LNCaP clone FGC (cell line): ENCODE results near the gene SNX15.

Source experiments
- DNase-seq: peaks from one replicate; pipeline ENCODE4 v3.0.0-alpha.2; 2011; ENCODE audit warnings: low read depth
- H3K4me3 ChIP-seq: 2 replicates; pipeline ENCODE4 v1.5.1; 2011; ENCODE audit warnings: mild to moderate bottlenecking, low read depth, low read length, control low read depth
- CTCF ChIP-seq: IDR thresholded peaks from 2 replicates; pipeline ENCODE4 v1.5.1; 2012; ENCODE audit warnings: mild to moderate bottlenecking; ENCODE audit not compliant: control insufficient read depth, insufficient read depth; ENCODE audit errors: extremely low read depth

Gene SNX15

GRCh38 chr11:65060913-65061408, 33.7 kb downstream of the SNX15 start:
- TF ChIP-seq CTCF, result no peak
- no peak overlapping the region for H3K4me3 ChIP-seq
- no peak for DNase-seq

DNA sequence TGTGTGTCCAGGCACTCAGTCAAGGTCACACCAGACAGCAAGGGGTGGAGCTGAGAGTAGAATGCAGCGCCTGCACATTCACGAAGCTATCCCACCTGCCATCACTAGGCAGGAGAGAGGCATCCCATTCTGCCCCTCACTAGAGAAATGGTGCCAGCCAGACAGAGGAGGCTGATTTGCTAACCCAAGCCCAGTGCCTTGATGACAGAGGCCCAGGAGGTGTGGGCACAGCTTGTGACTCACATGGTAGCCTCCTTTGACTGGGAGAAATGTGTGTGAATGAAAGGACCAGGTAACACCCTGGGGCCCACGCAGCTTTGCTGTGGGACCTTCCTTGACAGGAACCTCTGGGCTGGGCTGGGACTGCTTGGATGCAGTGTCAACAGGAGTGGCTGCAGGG, 36.3 kb downstream of the SNX15 start:
- no peak for TF ChIP-seq CTCF
- no peak for DNase-seq
- no peak overlapping the region for H3K4me3 ChIP-seq

DNA sequence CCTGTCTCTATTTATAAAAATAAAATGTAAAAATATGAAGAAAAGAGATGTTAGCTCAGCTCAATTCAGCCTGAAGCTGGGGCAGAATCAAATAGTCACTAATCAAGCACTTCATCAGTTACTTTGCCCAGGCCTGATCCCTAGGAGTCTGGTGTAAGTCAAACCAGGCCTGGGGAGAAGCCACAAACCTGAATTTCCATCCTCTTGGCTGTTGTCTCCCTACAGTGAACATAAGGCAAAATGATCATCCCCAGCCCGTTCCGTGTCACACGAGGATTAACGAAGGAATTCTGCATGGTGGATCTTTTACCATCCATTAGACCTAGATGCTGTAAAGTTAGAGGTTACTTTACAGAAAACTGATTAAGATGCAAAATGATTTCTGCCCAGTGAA, 37.6 kb downstream of the SNX15 start:
- no peak for TF ChIP-seq CTCF
- no peak for DNase-seq
- H3K4me3 ChIP-seq, result no peak overlapping the region

GRCh38 chr11:65065851-65066250, 38.6 kb downstream of the SNX15 start:
- no peak overlapping the region for H3K4me3 ChIP-seq
- no peak for TF ChIP-seq CTCF
- DNase-seq, result no peak

- no peak overlapping the region for H3K4me3 ChIP-seq
- DNase-seq, result no peak
- TF ChIP-seq CTCF, result no peak
Measured at GRCh38 chr11:65066315-65066714, 39.1 kb downstream of the SNX15 start.

GRCh38 chr11:65066805-65067291, 39.6 kb downstream of the SNX15 start:
- no peak for TF ChIP-seq CTCF
- DNase-seq, result no peak
- H3K4me3 ChIP-seq, result no peak overlapping the region

GRCh38 chr11:65067446-65067845, 40.2 kb downstream of the SNX15 start:
- H3K4me3 ChIP-seq, result no peak overlapping the region
- DNase-seq, result no peak
- TF ChIP-seq CTCF, result no peak
